DMS114 treated with DMSO at 0.1 percent for 48 hours (cell line): Measurements from ENCODE around the gene KCNK5.

Experiments used
- DNase-seq: peaks from one replicate; lab custom pipeline; 2025; ENCODE audit not compliant: unreplicated experiment; lab: John Stamatoyannopoulos, UW

KCNK5 gene

GRCh38 chr6:39228992-39229767, at the start of gene KCNK5:
Gene KCNK5 (minus strand): TSS chr6:39229475. CDS start chr6:39229111, 364 bp downstream.
- peak; percentile 55 for DNase-seq

GRCh38 chr6:39276379-39276995, 47.2 kb upstream of the KCNK5 start:
- DNase-seq, result no peak

- DNase-seq, result no peak
Observed at GRCh38 chr6:39274903-39275302, 45.6 kb upstream of the KCNK5 start.

- DNase-seq, result no peak
Observed at GRCh38 chr6:39274471-39274870, 45.2 kb upstream of the KCNK5 start.

GRCh38 chr6:39273406-39273821, 44.1 kb upstream of the KCNK5 start:
- DNase-seq, result no peak

GRCh38 chr6:39269961-39270360, 40.7 kb upstream of the KCNK5 start:
- DNase-seq, result no peak

GRCh38 chr6:39268721-39269120, 39.4 kb upstream of the KCNK5 start:
- DNase-seq, result no peak

- DNase-seq, result no peak
Observed at GRCh38 chr6:39268171-39268570, 38.9 kb upstream of the KCNK5 start.

GRCh38 chr6:39266782-39267355, 37.6 kb upstream of the KCNK5 start:
- no peak for DNase-seq

GRCh38 chr6:39266375-39266774, 37.1 kb upstream of the KCNK5 start:
- DNase-seq, result no peak

- no peak for DNase-seq
Observed at GRCh38 chr6:39263303-39264037, 34.2 kb upstream of the KCNK5 start.

GRCh38 chr6:39261751-39262150, 32.5 kb upstream of the KCNK5 start:
- DNase-seq, result no peak

- no peak for DNase-seq
Observed at GRCh38 chr6:39260953-39261352, 31.7 kb upstream of the KCNK5 start.

- no peak for DNase-seq
Observed at GRCh38 chr6:39260456-39260855, 31.2 kb upstream of the KCNK5 start.

GRCh38 chr6:39256294-39256940, 27.1 kb upstream of the KCNK5 start:
- DNase-seq, result no peak

- no peak for DNase-seq
Observed at GRCh38 chr6:39254999-39255535, 25.8 kb upstream of the KCNK5 start.

- DNase-seq, result no peak
Observed at GRCh38 chr6:39251406-39251805, 22.1 kb upstream of the KCNK5 start.

- no peak for DNase-seq
Observed at GRCh38 chr6:39250507-39250906, 21.2 kb upstream of the KCNK5 start.

- DNase-seq, result no peak
Observed at GRCh38 chr6:39249278-39249677, 20.0 kb upstream of the KCNK5 start.

GRCh38 chr6:39247667-39248194, 18.5 kb upstream of the KCNK5 start:
- no peak for DNase-seq

GRCh38 chr6:39243809-39244208, 14.5 kb upstream of the KCNK5 start:
- DNase-seq, result no peak
